GM23248 (cell line): ENCODE results near the gene SESTD1.

Experiments
- EZH2 ChIP-seq: fragments of 200-600 bp; sonication (generic); IDR thresholded peaks from 2 replicates; pipeline ENCODE4 v1.6.1; 2018; ENCODE audit warnings: antibody characterized with exemption, mild to moderate bottlenecking; ENCODE audit not compliant: insufficient read depth, poor library complexity, severe bottlenecking
- EZH2phosphoT487 ChIP-seq: fragments of 200-600 bp; sonication (generic); IDR thresholded peaks from 2 replicates; pipeline ENCODE4 v1.6.1; 2018; ENCODE audit warnings: antibody characterized with exemption, moderate library complexity, mild to moderate bottlenecking, low read depth; ENCODE audit not compliant: insufficient read depth

GRCh38 chr2:179233626-179234430 lies 30.8 kb downstream of the SESTD1 start:
- no peak for TF ChIP-seq EZH2phosphoT487
- TF ChIP-seq EZH2 = no peak
